ENCODE results near the gene TNNC2. TPM values are rescaled to one million over a fixed set of nuclear protein-coding genes. Genes with fewer than 3 reads are reported as not detected.
"Not testable (repeated sequence)": the region's sequence is repeated elsewhere in the genome, so short reads cannot be mapped to it uniquely, and the experiment has no call there.

Gene TNNC2
- under 1 TPM in 1 of 2 donors, not detected in 1; 0.51 TPM for total RNA-seq

DNA sequence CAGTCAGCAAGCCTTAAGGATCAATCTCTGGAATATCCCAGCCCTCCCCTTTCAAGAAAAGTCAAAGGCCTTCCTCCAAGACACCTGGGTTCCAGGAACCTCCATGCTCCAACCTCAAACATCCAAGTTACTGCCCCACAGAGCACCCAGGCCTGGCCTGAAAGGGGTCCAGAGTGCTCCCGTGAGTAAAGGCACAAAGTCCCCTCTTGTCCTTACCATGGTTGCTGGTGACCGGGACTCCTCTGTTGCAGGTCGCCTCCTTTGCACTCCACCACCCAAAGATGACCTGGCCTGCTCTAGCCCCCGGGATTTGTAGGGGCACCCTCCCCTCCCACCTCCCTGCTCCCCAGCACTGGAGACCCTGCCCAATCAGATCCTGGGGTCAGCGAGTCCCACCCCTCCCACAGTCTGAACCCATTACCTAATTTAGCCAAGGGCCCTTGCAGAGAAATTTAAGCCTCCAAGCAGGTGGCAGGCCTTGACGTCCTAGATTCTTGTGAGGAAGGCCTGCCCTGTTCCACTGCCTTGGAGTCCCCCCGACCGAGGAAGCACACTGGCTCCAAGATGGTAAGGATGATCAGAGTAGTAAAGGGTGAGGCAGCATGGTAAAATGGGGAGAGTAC is at the start of gene TNNC2:
TNNC2 (minus strand) TSS at position 283 of the 623 bp plus-strand sequence; CDS start at position 219, 64 bp downstream.
- Histone ChIP-seq H3K4me1 (peaks cover 0 to 46% of the 10 kb centered on the region in 2 donors), H3K36me3 (no peaks in the 10 kb centered on the region), H3K27ac (peak within 1 kb of the TSS; percentile 62 to 73), H3K27me3 (no peaks in the 10 kb centered on the region), H3K9me3 (no peaks in the 10 kb centered on the region), H3K4me3 (no peak within 1 kb of the TSS)
- DNase-seq (ENCODE audit: low spot score): no peak
- TF ChIP-seq, protein P1, sequence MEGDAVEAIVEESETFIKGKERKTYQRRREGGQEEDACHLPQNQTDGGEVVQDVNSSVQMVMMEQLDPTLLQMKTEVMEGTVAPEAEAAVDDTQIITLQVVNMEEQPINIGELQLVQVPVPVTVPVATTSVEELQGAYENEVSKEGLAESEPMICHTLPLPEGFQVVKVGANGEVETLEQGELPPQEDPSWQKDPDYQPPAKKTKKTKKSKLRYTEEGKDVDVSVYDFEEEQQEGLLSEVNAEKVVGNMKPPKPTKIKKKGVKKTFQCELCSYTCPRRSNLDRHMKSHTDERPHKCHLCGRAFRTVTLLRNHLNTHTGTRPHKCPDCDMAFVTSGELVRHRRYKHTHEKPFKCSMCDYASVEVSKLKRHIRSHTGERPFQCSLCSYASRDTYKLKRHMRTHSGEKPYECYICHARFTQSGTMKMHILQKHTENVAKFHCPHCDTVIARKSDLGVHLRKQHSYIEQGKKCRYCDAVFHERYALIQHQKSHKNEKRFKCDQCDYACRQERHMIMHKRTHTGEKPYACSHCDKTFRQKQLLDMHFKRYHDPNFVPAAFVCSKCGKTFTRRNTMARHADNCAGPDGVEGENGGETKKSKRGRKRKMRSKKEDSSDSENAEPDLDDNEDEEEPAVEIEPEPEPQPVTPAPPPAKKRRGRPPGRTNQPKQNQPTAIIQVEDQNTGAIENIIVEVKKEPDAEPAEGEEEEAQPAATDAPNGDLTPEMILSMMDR (IDR thresholded peaks at IDR 0.05): no peak

GRCh38 chr20:45874576-45874975 is 47.5 kb upstream of the TNNC2 start:
- Histone ChIP-seq H3K27me3 (no peaks in the 10 kb centered on the region), H3K9me3 (no peaks in the 10 kb centered on the region), H3K27ac (no peak overlapping the region), H3K4me1 (no peaks in the 10 kb centered on the region), H3K4me3 (no peak overlapping the region), H3K36me3 (peaks cover 19% of the 10 kb centered on the region)
- DNase-seq (ENCODE audit: low spot score): no peak
- TF ChIP-seq, protein P1 (IDR thresholded peaks at IDR 0.05): no peak

GRCh38 chr20:45874104-45874481 is 47.0 kb upstream of the TNNC2 start:
- not testable (repeated sequence) for H3K9me3 ChIP-seq; H3K4me1 ChIP-seq; H3K4me3 ChIP-seq; H3K27me3 ChIP-seq; DNase-seq (ENCODE audit: low spot score); H3K27ac ChIP-seq
- peaks cover 19% of the 10 kb centered on the region for H3K36me3 ChIP-seq

- DNase-seq (ENCODE audit: low spot score): no peak
- Histone ChIP-seq H3K27ac (no peak overlapping the region), H3K36me3 (peaks cover 19% of the 10 kb centered on the region), H3K4me1 (no peaks in the 10 kb centered on the region), H3K4me3 (no peak overlapping the region), H3K9me3 (no peaks in the 10 kb centered on the region), H3K27me3 (no peaks in the 10 kb centered on the region)
- TF ChIP-seq, protein P1 (IDR thresholded peaks at IDR 0.05): no peak
These were observed 46.4 kb upstream of the TNNC2 start for GRCh38 chr20:45873409-45874103.

GRCh38 chr20:45872626-45873025 is 45.5 kb upstream of the TNNC2 start:
- H3K36me3 ChIP-seq: peaks cover 12% of the 10 kb centered on the region
- no peaks in the 10 kb centered on the region for H3K9me3 ChIP-seq
- no peaks in the 10 kb centered on the region for H3K4me1 ChIP-seq
- no peak for DNase-seq (ENCODE audit: low spot score)
- no peaks in the 10 kb centered on the region for H3K27me3 ChIP-seq
- TF ChIP-seq, protein P1 (IDR thresholded peaks at IDR 0.05): no peak
- H3K4me3 ChIP-seq: no peak overlapping the region
- no peak overlapping the region for H3K27ac ChIP-seq

- no peak for DNase-seq (ENCODE audit: low spot score)
These were observed 40.7 kb upstream of the TNNC2 start for GRCh38 chr20:45867819-45868176.

More at GRCh38 chr20:45867819-45868176, 40.7 kb upstream of the TNNC2 start:
- Histone ChIP-seq H3K36me3 (no peaks in the 10 kb centered on the region), H3K27ac (no peak overlapping the region), H3K9me3 (no peaks in the 10 kb centered on the region), H3K4me1 (no peaks in the 10 kb centered on the region), H3K4me3 (no peak overlapping the region), H3K27me3 (no peaks in the 10 kb centered on the region)
- TF ChIP-seq, protein P1 (IDR thresholded peaks at IDR 0.05): no peak

Measured in right atrium auricular region (tissue), 2 donors.